ENCODE results near the gene UBE2J1.
"Not testable (repeated sequence)": the region's sequence is repeated elsewhere in the genome, so short reads cannot be mapped to it uniquely, and the experiment has no call there.

Gene UBE2J1

DNA sequence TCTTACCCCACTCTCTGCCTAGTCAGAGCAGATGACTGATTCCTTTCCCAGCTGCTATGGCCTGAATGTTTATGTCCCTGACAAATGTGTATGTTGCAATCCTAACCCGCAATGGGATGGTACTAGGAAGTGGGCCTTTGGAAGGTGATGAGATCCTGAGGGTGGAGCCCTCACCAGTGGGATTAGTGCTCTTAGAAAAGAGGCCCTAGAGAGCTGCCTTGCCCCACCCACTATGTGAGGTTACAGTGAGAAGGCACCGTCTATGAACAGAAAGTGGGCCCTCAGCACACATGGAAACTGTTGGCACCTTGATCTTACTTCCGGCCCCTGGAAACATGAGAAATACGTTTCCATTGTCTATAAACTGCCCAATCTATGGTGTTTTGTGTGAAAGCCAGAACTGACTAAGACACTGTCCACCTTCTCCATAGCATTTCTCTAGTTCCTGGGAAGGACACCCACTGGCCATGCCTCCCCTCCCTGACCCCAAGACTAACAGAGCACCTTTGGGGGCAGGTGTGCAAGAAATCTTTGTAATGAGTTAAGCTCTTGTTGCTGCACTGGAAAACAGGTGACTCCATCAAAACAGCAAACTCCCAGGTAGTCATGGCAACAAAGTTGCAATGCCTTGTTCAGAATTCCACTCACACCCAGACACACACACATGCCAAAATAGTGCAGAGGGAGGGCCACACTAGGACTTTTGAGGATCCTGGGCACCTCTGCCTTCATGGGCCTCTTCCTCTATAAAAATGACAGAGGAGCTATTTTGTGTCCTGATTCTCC, 53.6 kb downstream of the UBE2J1 start:
- H3K4me3 ChIP-seq (replicated peaks in 1 of 2; ENCODE audit: low read depth in 2 of 2, low read length in 2 of 2) = no peak overlapping the region
- peak; percentile 31 to 74 for DNase-seq (ENCODE audit: low read depth in 2 of 2)
- TF ChIP-seq, protein P1, sequence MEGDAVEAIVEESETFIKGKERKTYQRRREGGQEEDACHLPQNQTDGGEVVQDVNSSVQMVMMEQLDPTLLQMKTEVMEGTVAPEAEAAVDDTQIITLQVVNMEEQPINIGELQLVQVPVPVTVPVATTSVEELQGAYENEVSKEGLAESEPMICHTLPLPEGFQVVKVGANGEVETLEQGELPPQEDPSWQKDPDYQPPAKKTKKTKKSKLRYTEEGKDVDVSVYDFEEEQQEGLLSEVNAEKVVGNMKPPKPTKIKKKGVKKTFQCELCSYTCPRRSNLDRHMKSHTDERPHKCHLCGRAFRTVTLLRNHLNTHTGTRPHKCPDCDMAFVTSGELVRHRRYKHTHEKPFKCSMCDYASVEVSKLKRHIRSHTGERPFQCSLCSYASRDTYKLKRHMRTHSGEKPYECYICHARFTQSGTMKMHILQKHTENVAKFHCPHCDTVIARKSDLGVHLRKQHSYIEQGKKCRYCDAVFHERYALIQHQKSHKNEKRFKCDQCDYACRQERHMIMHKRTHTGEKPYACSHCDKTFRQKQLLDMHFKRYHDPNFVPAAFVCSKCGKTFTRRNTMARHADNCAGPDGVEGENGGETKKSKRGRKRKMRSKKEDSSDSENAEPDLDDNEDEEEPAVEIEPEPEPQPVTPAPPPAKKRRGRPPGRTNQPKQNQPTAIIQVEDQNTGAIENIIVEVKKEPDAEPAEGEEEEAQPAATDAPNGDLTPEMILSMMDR (IDR thresholded peaks at IDR 0.05; ENCODE audit: low read depth, low read length) = no peak

DNA sequence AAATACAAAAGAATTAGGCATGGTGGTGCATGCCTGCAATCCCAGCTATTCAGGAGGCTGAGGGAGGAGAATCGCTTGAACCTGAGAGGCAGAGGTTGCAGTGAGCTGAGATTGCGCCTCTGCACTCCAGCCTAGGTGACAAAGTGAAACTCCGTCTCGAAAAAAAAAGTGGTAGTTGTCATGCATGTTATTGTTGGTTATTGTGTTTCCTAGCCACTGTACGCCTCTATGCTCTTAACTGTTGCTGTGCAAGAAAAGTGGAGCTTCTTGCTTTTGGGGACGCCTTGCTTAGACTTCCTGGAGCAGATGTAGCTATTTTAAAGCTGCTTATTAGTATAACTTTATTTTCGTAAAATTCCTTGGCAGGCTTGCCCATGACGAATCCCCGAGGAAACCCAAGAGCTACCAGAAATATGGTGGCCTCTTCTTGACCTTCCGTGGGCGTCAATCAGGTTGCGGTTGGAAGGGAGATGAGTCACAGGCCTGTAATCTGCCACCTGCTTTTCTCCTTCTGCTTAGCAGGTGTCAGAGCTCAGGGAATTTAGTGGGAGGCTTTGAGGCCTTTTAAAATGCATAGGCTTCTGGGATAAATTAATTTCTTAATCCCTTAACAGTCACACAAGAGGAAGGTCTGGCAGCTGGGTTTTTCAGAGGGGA, 54.7 kb downstream of the UBE2J1 start:
- DNase-seq (ENCODE audit: low read depth in 2 of 2) = peak; percentile 95 to 97
- TF ChIP-seq, protein P1 (IDR thresholded peaks at IDR 0.05; ENCODE audit: low read depth, low read length) = no peak
- H3K4me3 ChIP-seq (replicated peaks in 1 of 2; ENCODE audit: low read depth in 2 of 2, low read length in 2 of 2) = no peak overlapping the region

DNA sequence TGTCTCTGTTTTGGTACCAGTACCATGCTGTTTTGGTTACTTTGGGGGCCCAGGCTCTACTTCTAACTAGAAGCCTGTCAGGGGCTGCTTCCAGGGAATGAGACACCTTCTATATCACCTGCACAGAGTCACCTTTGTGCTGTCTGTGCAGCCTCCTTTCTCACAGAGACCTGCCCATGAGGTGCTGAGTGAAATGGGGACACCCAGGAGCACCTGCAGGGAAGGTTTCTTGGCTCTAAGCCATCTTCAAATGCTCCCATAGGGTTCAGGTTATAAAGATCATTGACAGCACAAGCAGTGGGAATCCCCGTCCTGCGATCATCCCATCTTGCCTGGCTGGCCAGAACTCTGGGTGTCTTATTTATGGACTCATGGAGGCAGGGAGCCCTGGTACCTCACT, 56.5 kb downstream of the UBE2J1 start:
- no peak overlapping the region for H3K4me3 ChIP-seq (replicated peaks in 1 of 2; ENCODE audit: low read depth in 2 of 2, low read length in 2 of 2)
- DNase-seq (ENCODE audit: low read depth in 2 of 2) = no peak
- TF ChIP-seq, protein P1 (IDR thresholded peaks at IDR 0.05; ENCODE audit: low read depth, low read length) = no peak

DNA sequence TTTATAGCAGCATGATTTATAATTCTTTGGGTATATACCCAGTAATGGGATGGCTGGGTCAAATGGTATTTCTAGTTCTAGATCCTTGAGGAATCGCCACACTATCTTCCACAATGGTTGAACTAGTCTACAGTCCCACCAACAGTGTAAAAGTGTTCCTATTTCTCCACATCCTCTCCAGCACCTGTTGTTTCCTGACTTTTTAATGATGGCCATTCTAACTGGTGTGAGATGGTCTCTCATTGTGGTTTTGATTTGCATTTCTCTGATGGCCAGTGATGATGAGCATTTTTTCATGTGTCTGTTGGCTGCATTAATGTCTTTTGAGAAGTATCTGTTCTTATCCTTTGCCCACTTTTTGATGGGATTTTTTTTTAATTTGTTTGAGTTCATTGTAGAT, 57.4 kb downstream of the UBE2J1 start:
- H3K4me3 ChIP-seq (replicated peaks in 1 of 2; ENCODE audit: low read depth in 2 of 2, low read length in 2 of 2) = not testable (repeated sequence)

DNA sequence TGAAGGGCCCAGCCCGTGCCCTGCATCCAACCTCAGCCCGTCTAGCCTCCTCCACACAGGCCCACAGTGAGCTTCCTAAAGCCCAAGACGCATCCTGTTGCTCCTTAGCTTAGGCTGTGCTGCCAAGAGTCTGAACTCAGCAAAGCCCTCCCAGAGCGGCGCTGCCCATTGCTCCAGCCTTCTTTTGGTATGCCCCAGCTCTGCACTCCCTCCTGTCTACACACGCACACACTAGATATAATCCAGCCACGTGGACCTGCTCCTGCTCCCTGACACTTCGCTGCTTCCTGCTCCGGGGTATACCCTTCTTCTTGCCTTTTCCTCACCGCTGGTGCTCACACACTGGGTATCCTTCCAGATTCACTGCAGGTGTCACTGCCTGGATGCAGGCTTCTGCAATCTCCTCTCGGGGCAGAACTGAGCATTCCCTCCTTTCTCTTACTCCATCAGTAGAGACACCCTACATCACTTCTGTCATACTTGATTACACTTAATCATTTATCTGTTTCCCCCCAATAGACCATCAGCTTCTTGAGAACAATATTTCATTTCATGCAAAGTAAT, 61.2 kb downstream of the UBE2J1 start:
- no peak for DNase-seq (ENCODE audit: low read depth in 2 of 2)
- no peak overlapping the region for H3K4me3 ChIP-seq (replicated peaks in 1 of 2; ENCODE audit: low read depth in 2 of 2, low read length in 2 of 2)
- TF ChIP-seq, protein P1 (IDR thresholded peaks at IDR 0.05; ENCODE audit: low read depth, low read length) = no peak

More for the DNA sequence above, 57.4 kb downstream of the UBE2J1 start:
- DNase-seq (ENCODE audit: low read depth in 2 of 2) = not testable (repeated sequence)

DNA sequence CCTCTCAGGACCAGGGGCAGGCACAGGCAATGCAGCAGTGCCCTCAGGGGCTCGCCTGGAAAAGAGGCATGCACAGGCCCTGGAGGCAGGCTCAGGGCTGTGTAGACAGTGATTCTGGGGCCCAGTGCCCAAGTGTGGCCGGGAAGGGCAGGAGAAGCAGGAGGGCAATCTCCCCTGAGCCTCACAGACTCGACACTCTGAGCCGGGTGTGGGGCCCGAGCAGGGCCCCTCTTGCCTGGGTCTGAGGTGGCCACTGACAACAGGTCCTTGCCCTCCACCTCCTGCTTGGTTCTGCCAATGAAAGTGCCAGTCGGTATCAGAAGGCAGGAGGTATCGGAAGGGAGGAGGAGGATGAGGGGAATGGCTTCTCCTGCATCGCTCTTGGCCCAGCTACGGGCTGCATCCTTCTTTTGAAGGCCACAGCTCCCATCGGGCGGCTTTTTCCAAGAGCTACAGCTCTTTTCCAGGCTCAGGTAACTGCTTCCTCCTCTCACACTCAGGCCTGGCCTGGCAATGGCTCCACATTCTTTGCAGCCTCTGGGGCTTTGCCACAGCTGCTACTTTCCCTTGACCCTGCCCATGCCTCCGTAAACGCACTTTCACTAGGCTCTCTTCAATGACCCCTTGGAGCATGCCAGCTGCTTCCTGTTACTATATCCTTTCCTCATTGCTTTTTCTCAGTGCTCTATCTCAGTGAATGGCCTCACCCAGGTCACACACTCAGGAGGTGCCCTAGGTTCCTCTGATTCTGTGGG, 61.9 kb downstream of the UBE2J1 start:
- no peak for DNase-seq (ENCODE audit: low read depth in 2 of 2)
- TF ChIP-seq, protein P1 (IDR thresholded peaks at IDR 0.05; ENCODE audit: low read depth, low read length) = no peak
- H3K4me3 ChIP-seq (replicated peaks in 1 of 2; ENCODE audit: low read depth in 2 of 2, low read length in 2 of 2) = no peak overlapping the region

DNA sequence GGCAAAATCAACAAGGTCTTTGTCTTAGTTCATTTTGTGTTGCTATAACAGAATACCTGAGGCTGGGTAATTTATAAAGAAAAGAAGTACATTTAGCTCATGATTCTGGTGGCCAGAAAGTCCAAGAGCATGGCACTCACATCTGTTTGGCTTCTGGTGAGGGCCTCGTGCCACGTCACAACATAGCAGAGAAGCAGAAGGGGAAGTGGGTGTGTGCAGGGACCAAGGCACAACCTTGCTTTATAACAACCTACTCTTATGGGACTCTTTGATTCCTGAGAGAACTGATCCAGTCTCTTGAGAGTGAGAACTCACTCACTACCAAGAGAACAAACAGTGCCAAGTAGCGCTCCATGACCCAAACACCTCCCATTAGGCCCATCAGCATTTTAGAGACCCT, 62.8 kb downstream of the UBE2J1 start:
- TF ChIP-seq, protein P1 (IDR thresholded peaks at IDR 0.05; ENCODE audit: low read depth, low read length) = no peak
- no peak overlapping the region for H3K4me3 ChIP-seq (replicated peaks in 1 of 2; ENCODE audit: low read depth in 2 of 2, low read length in 2 of 2)
- no peak for DNase-seq (ENCODE audit: low read depth in 2 of 2)

Data from cardiac fibroblast (primary cell).